ENCODE results near the gene DCLK1. TPM values are rescaled to one million over a fixed set of nuclear protein-coding genes. Genes with fewer than 3 reads are reported as not detected.

Gene DCLK1
- total RNA-seq, 1 donor from 2014 or later: 2.2 TPM

DNA sequence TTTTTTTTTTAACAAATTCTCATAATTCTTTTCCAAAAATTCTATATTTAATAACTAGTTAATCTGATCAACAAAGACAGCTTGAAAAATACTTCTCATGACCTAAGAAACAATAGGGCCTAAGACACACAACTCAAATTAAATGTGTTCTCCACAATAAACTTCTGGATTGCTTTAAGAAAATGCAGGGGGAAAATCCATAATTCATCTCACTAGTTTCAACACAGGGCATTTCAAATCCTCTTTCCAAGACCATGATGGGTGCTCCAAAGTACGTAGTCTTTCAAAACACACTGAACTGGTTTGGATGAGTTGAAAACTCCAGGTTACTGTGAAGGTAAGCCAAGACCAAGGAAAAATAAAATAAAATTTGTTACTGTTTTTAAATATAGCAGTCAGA, 62.6 kb downstream of the DCLK1 start:
- no peak for DNase-seq (ENCODE audit: low read depth)
- TF ChIP-seq, protein P1, sequence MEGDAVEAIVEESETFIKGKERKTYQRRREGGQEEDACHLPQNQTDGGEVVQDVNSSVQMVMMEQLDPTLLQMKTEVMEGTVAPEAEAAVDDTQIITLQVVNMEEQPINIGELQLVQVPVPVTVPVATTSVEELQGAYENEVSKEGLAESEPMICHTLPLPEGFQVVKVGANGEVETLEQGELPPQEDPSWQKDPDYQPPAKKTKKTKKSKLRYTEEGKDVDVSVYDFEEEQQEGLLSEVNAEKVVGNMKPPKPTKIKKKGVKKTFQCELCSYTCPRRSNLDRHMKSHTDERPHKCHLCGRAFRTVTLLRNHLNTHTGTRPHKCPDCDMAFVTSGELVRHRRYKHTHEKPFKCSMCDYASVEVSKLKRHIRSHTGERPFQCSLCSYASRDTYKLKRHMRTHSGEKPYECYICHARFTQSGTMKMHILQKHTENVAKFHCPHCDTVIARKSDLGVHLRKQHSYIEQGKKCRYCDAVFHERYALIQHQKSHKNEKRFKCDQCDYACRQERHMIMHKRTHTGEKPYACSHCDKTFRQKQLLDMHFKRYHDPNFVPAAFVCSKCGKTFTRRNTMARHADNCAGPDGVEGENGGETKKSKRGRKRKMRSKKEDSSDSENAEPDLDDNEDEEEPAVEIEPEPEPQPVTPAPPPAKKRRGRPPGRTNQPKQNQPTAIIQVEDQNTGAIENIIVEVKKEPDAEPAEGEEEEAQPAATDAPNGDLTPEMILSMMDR (conservative IDR thresholded peaks at IDR 0.05; ENCODE audit: low read depth, low read length): no peak
- no peak overlapping the region for H3K4me3 ChIP-seq (ENCODE audit: low read depth, low read length)

DNA sequence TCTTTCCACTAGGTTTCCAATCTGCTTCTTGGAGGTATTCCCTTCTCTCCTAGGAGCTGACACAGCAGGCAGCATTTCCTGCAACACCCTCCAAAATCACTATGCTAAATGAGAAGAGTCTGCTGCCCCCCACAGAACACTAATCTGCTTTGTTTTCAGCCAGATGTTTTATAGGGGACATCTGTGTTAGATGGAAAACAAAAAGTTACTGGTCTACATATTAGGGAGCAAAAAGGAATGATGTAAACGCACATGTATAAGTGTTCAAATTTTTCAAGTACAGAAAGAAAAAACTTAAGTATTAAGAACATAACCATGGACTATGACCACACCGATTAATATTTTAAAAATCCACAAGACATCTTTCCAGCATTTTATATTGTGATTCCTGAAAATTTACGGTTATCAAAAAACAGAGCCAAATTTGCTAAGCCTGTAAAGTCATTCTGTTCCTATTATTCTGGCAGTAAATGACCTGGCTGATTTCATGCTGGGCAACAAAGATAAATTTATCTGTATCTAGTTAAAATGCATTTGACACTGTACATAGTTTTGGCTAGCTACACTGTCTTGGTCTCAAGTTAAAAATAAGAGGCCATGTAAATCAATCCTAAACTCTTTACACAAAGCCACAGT, 63.3 kb downstream of the DCLK1 start:
- TF ChIP-seq, protein P1 (conservative IDR thresholded peaks at IDR 0.05; ENCODE audit: low read depth, low read length): no peak
- no peak overlapping the region for H3K4me3 ChIP-seq (ENCODE audit: low read depth, low read length)
- no peak for DNase-seq (ENCODE audit: low read depth)

DNA sequence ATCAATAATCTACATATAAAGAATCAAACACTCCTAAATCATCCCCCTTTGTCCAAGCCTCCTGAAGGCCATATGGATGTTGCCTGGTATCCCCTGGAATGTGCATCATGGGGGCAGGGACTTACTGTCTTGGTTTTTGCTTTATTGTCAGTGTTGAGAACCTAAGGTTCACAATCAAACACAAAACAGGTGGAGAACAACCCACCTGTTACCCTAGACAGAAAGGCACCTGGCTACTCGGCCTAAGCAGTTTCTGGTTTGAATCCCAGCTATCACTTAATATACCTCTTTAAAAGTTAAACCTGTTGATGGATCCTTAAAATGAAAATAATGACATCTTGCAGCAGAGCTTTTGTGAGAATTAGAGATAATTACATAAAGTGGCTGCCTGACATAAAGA, 68.9 kb downstream of the DCLK1 start:
- no peak overlapping the region for H3K4me3 ChIP-seq (ENCODE audit: low read depth, low read length)
- no peak for DNase-seq (ENCODE audit: low read depth)
- TF ChIP-seq, protein P1 (conservative IDR thresholded peaks at IDR 0.05; ENCODE audit: low read depth, low read length): no peak

DNA sequence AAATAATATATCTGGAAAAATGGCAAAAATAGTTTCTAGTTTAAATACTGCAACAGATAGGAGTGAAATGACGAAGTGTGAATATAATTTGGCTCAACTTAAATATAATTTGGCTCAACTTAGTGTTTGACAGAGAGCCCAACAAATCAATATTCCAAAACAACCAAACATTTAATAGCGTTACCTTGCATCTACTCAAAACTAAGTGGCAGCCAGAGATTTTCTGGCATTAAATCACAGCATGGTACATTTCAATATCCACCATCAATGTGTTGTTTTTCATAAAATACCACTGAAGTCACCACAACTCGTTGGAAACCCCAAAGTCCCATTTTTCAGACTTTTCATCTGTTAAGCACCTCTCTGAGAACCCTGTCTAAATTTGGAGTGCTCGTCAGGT, 69.6 kb downstream of the DCLK1 start:
- TF ChIP-seq, protein P1 (conservative IDR thresholded peaks at IDR 0.05; ENCODE audit: low read depth, low read length): no peak
- no peak for DNase-seq (ENCODE audit: low read depth)
- no peak overlapping the region for H3K4me3 ChIP-seq (ENCODE audit: low read depth, low read length)

DNA sequence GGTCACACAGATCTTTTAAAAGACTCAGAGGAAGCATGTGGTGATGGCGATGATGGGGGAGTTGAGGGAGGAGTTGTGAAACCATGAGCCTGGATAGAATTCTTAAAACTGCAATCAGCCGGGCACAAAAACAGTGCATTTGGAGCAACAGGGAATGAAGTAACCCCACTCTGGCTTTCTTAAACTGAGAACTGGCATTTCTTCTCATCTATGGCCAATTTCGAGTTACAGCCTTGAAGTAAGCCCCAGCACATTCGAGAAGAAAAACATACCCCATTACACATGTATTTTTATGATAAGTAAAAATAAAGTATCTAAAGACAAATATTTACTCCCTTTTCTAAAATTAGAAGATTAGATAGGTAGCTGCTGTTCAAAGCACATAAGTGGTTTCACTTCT, 70.1 kb downstream of the DCLK1 start:
- H3K4me3 ChIP-seq (ENCODE audit: low read depth, low read length): no peak overlapping the region
- TF ChIP-seq, protein P1 (conservative IDR thresholded peaks at IDR 0.05; ENCODE audit: low read depth, low read length): no peak
- DNase-seq (ENCODE audit: low read depth): no peak

DNA sequence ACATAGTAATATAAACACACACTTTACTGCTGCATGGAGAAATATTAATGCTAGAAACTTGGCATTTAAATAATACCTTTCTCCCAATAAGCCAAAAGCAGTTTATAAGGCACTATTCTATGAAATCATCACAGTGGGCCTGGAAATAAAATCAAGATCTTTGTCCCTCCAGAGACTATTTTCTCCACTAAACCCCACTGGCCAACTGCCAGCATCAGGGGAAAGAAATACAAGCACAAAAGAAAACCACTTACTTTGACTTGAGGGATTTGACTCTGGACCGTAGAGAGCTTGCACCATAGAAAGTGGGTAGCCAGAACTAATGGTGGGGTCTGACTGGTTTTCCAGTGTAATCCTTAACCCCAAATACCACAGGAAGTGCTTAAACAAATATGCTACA, 71.9 kb downstream of the DCLK1 start:
- DNase-seq (ENCODE audit: low read depth): no peak
- TF ChIP-seq, protein P1 (conservative IDR thresholded peaks at IDR 0.05; ENCODE audit: low read depth, low read length): no peak
- no peak overlapping the region for H3K4me3 ChIP-seq (ENCODE audit: low read depth, low read length)

DNA sequence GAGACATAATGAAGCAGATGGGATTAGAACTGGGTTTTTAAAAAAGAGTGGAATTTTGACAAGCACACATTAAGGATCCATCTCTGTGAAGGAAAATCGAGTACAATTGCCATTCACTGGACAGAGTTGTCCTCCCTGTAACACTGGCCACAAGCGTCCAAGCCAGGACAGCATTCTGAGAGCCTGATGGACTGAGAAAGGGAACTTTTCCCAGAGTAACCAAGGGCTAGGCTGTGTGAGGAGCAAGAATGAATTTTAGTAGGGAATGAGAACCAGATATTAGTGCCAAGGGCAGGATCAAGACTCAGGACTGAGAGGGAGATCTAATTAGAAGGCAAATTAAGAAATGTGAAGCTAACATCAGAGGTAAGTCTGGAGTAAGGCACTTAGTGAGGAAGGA, 73.1 kb downstream of the DCLK1 start:
- H3K4me3 ChIP-seq (ENCODE audit: low read depth, low read length): no peak overlapping the region
- DNase-seq (ENCODE audit: low read depth): no peak
- TF ChIP-seq, protein P1 (conservative IDR thresholded peaks at IDR 0.05; ENCODE audit: low read depth, low read length): no peak
